HepG2 (cell line): Measurements from ENCODE around the gene FBXO9. TPM values are rescaled to one million over a fixed set of nuclear protein-coding genes. Genes with fewer than 3 reads are reported as not detected.

Source experiments
- ATAC-seq: fragments of 200-7000 bp; cut with Tn5 transposase; 3 replicates; pipeline ENCODE4 v1.9.1; 2020; ENCODE audit warnings: mild to moderate bottlenecking, moderate library complexity
- BruUV-seq: library from RNA; stranded (reverse); fragments of 400-500 nt; replicated peaks from 2 replicates; lab custom pipeline; 2021; lab: Mats Ljungman, UMichigan
- CTCF ChIA-PET: fragments of 300-600 bp; formaldehyde crosslinking; extraction: SDS; loops from one replicate; lab custom pipeline; 2021; ENCODE audit warnings: low total read pairs, inconsistent platforms, low intra/inter-chr PET ratio; lab: Yijun Ruan, JAX
- POLR2A ChIA-PET: fragments of 350-600 bp; sonication (Branson Sonifier 250); formaldehyde crosslinking; loops from one replicate; lab custom pipeline; 2020; ENCODE audit warnings: antibody characterized with exemption, inconsistent platforms; lab: Yijun Ruan, JAX
- DNase-seq: peaks from one replicate; pipeline ENCODE4 v3.0.0-alpha.2; 2015; ENCODE audit warnings: low spot score
- FAIRE-seq: peaks from 3 replicates; lab custom pipeline; 2011; peaks lifted over from hg19 to GRCh38; lab: Jason Lieb, UNC
- H2AFZ ChIP-seq: one replicate; pipeline ENCODE4 v1.6.1; 2011; ENCODE audit warnings: low read length, inconsistent platforms
- H3K27ac ChIP-seq: fragments of 300-600 bp; 3 replicates; pipeline ENCODE4 v1.8.0; 2011; ENCODE audit warnings: mixed run types, mild to moderate bottlenecking, mixed read lengths, low read length, inconsistent platforms; ENCODE audit not compliant: insufficient read depth; ENCODE audit errors: extremely low read length
- H3K27me3 ChIP-seq, 2 experiments: fragments of 200-600 bp in 1 of 2; 2 replicates in 1 of 2; 3 replicates in 1 of 2; pipeline versions ENCODE4 v1.6.0 to v1.8.0; 2011; ENCODE audit warnings: low read length in 2 of 2, mild to moderate bottlenecking in 2 of 2, moderate library complexity in 2 of 2, inconsistent platforms in 1 of 2; ENCODE audit not compliant: insufficient read depth in 2 of 2, control insufficient read depth in 1 of 2
- H3K36me3 ChIP-seq, 2 experiments: fragments of 200-600 bp in 1 of 2; replicated peaks in 1 of 2; 2 replicates in 1 of 2; 3 replicates in 1 of 2; pipeline versions ENCODE4 v1.5.1 to v1.8.0; 2011; ENCODE audit warnings: low read length in 2 of 2, inconsistent platforms in 1 of 2; ENCODE audit not compliant: insufficient read depth in 2 of 2, control insufficient read depth in 1 of 2
- H3K4me1 ChIP-seq: 2 replicates; pipeline ENCODE4 v1.5.1; 2012; ENCODE audit warnings: low read length, inconsistent platforms; ENCODE audit not compliant: insufficient read depth
- H3K4me2 ChIP-seq: 2 replicates; pipeline ENCODE4 v1.6.0; 2011; ENCODE audit warnings: low read depth, low read length, inconsistent platforms
- H3K4me3 ChIP-seq, 3 experiments: fragments of 200-600 bp in 1 of 3; sonication (generic), shearing (Covaris generic) in 1 of 3; replicated peaks in 1 of 3; 2 replicates each; pipeline ENCODE4 v1.5.1; 2011 to 2016; ENCODE audit warnings: low read length in 3 of 3, inconsistent platforms in 2 of 3, low read depth in 2 of 3, mild to moderate bottlenecking in 2 of 3, control low read depth in 1 of 3, mixed read lengths in 1 of 3; ENCODE audit not compliant: insufficient read depth in 1 of 3
- H3K79me2 ChIP-seq: one replicate; pipeline ENCODE4 v1.6.1; 2011; ENCODE audit warnings: low read length, inconsistent platforms; ENCODE audit not compliant: insufficient read depth
- H3K9ac ChIP-seq: 2 replicates; pipeline ENCODE4 v1.6.0; 2011; ENCODE audit warnings: mild to moderate bottlenecking, low read depth, low read length, inconsistent platforms; ENCODE audit not compliant: insufficient read depth
- H3K9me3 ChIP-seq: 2 replicates; pipeline ENCODE4 v1.5.1; 2012; ENCODE audit warnings: mild to moderate bottlenecking, low read length
- H4K20me1 ChIP-seq: 2 replicates; pipeline ENCODE4 v1.6.0; 2011; ENCODE audit warnings: inconsistent platforms, mild to moderate bottlenecking, low read length, moderate library complexity; ENCODE audit not compliant: insufficient read depth
- CENPX ChIP-seq: sonication (generic); formaldehyde crosslinking; IDR thresholded peaks from 2 replicates; pipeline ENCODE4 v1.9.0; 2021; ENCODE audit warnings: mild to moderate bottlenecking, missing genetic modification reagents, moderate library complexity
- GATAD2A ChIP-seq: IDR thresholded peaks from 2 replicates; pipeline ENCODE4 v1.6.1; 2016
- MAFK ChIP-seq, 2 experiments: IDR thresholded peaks in 1 of 2; conservative IDR thresholded peaks in 1 of 2; 2 replicates each; pipeline ENCODE4 v1.6.1; 2011; ENCODE audit warnings: improper control_type of control experiment in 2 of 2, low read length in 2 of 2
- MED1 ChIP-seq: sonication (generic); formaldehyde crosslinking; IDR thresholded peaks from 2 replicates; pipeline ENCODE4 v1.4.0; 2020; ENCODE audit warnings: missing genetic modification reagents
- MTA3 ChIP-seq: sonication (generic); formaldehyde crosslinking; IDR thresholded peaks from 2 replicates; pipeline ENCODE4 v1.4.0; 2020; ENCODE audit warnings: missing genetic modification reagents
- POLR2A ChIP-seq, 2 experiments: IDR thresholded peaks; 2 replicates each; pipeline ENCODE4 v1.6.1; 2011; ENCODE audit warnings: low read depth in 2 of 2, low read length in 2 of 2, mild to moderate bottlenecking in 1 of 2, moderate library complexity in 1 of 2; ENCODE audit not compliant: insufficient read depth in 1 of 2
- ZFY ChIP-seq: sonication (generic); formaldehyde crosslinking; IDR thresholded peaks from 2 replicates; pipeline ENCODE4 v1.4.0; 2020; ENCODE audit warnings: missing genetic modification reagents
- ZMAT3 ChIP-seq: sonication (generic); formaldehyde crosslinking; conservative IDR thresholded peaks from 2 replicates; pipeline ENCODE4 v1.7.0; 2021; ENCODE audit warnings: missing genetic modification reagents
- ZMYM2 ChIP-seq: sonication (generic); formaldehyde crosslinking; IDR thresholded peaks from 2 replicates; pipeline ENCODE4 v1.8.0; 2022; ENCODE audit warnings: mild to moderate bottlenecking, missing genetic modification reagents
- ZNF816 ChIP-seq: sonication (generic); formaldehyde crosslinking; IDR thresholded peaks from 2 replicates; pipeline ENCODE4 v1.8.0; 2022; ENCODE audit warnings: missing genetic modification reagents, mild to moderate bottlenecking, borderline replicate concordance
- WGBS: methylation state at CpG from one replicate; pipeline ENCODE4 v1.1.6; 2017; ENCODE audit warnings: low lambda C conversion rate; 5-methylcytosine and 5-hydroxymethylcytosine counted together
- in situ Hi-C: cut with HindIII; loops from 2 replicates; pipeline ENCODE4 v1.10.0; 2017; ENCODE audit warnings: low pct_unique_long_range_greater_than_20kb; ENCODE audit not compliant: extremely low pct_ligation_motif_present
- intact Hi-C: fragments of 100-400 bp; cut with micrococcal nuclease; formaldehyde crosslinking; loops from one replicate; pipeline ENCODE4 v1.10.0; 2022; ENCODE audit not compliant: unreplicated experiment
- polyA plus RNA-seq, 8 experiments: library from polyadenylated mRNA; depleted of rRNA in 3 of 8; stranded (reverse) in 7 of 8; unstranded in 1 of 8; fragments of >200 nt; fragmentation: Illumina TruSeq in 4 of 8; extraction: Trizol in 4 of 8; gene quantifications; 2 replicates each; pipeline versions ENCODE4 v1.2.1 to v1.2.3, GENCODE V29; 2011 to 2016; ENCODE audit warnings: low read depth in 4 of 8, missing spikeins in 1 of 8, mixed read lengths in 1 of 8; ENCODE audit not compliant: insufficient read depth in 1 of 8
- total RNA-seq, 5 experiments: library from RNA; depleted of rRNA; stranded (reverse); fragments of >200 nt; fragmentation: Illumina TruSeq; extraction: Trizol; gene quantifications; 2 replicates each; pipeline ENCODE4 v1.2.3, GENCODE V29; 2016; ENCODE audit warnings: low read depth in 1 of 5
- TF ChIP-seq, protein P1 (sequence below): sonication (generic); formaldehyde crosslinking; IDR thresholded peaks from 2 replicates; pipeline ENCODE4 v1.4.0; 2020; ENCODE audit warnings: missing genetic modification reagents
- TF ChIP-seq, protein P2 (sequence below): sonication (generic); formaldehyde crosslinking; IDR thresholded peaks from 2 replicates; pipeline ENCODE4 v1.4.0; 2020; ENCODE audit warnings: mild to moderate bottlenecking, missing genetic modification reagents, borderline replicate concordance

The FBXO9 gene
- total and polyA plus RNA-seq, 2 of the 13 experiments (the other 11 are each of a cell fraction or from before 2014, with no cell fraction given) = 64.3 to 98.4 TPM

DNA sequence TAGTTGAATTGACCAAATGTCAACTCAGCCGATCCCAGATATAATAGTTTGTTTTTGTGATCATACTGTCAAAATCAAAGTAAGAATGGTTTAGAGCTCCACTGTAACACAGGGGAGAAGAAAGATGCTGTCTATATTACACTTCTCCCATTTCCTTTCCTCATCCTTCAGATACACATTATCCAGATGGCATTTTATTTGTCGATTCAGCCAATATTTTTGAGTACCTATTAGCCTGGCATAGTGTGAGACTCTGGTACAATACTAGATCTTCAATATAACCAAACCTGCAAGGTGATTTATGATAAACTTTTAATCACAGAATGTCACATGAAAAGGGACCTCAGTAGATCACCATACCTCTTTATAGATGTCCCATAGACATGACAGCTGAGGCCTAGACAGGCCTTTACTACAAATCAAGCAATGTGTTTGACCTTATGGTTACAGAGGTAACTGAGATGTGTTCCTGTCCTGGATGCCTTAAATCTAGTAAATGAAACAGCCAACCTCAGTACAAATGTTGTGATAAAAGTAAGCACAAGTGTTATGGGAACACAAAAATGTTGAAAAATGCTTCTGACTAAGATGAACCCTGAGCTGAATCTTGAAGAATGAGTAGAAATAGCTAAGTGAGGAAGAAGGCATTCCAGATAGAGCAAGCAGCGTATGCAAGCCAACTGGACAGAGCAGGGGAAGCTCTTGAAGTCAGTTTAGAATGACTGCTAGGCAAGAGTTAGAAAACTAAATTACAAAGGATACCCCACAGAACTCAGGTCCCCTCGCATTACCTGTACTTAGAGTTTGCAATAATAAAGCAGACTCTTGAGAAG lies 1.9 kb downstream of the FBXO9 start:
- Histone ChIP-seq H2AFZ (no peak overlapping the region), H3K27me3 (no peaks in the 10 kb centered on the region; a peak in 1 of 5 replicates), H3K4me2 (peak overlapping the region; percentile 86), H3K36me3 (peaks cover 0 to 1% of the 10 kb centered on the region in 2 experiments; a peak in 2 of 5 replicates), H3K27ac (no peak overlapping the region), H4K20me1 (peaks cover 5% of the 10 kb centered on the region; the same call in 1 of the 2 replicates), H3K4me1 (peaks cover 37% of the 10 kb centered on the region), H3K9ac (peak overlapping the region; percentile 91), H3K9me3 (no peaks in the 10 kb centered on the region), H3K79me2 (peaks cover 21% of the 10 kb centered on the region), H3K4me3 (peak overlapping the region in 2 of 3 experiments; percentile 71 to 92; a peak in 4 of 6 replicates)
- ATAC-seq (no peak), DNase-seq (no peak), FAIRE-seq (no peak)
- CTCF ChIA-PET = no interaction called here
- TF ChIP-seq POLR2A (IDR thresholded peaks at IDR 0.05; ENCODE audit: insufficient read depth in 1 of 2, low read depth in 2 of 2, low read length in 2 of 2) = no peak
- TF ChIP-seq ZFY (CRISPR knock-in tag) = 0 out of 2 replicates have a peak, but pooled peaks have one; percentile 33
- no peak for TF ChIP-seq ZNF816 (CRISPR knock-in tag)
- TF ChIP-seq ZMYM2 (CRISPR knock-in tag) = no peak
- TF ChIP-seq MAFK (conservative IDR thresholded peaks at IDR 0.05 in 1 of 2, IDR thresholded peaks at IDR 0.05 in 1 of 2; ENCODE audit: low read length in 2 of 2) = peak; percentile 38 to 63
- BruUV-seq = no TSS peak
- POLR2A ChIA-PET = interaction anchor here (1.6 to 3.0 kb wide), 3 partner anchors 12 to 72 kb away, joined by 4 to 16 read pairs (median 4); partner anchors contain the start of gene GSTA4
- in situ Hi-C loops (no loop called here), intact Hi-C loops (loop anchor here (5.0 kb wide), 1 partner anchor 70 kb away; no protein-coding TSS in a partner anchor)
- 93% methylated on average over 4 of the region's 4 CpGs for WGBS

DNA sequence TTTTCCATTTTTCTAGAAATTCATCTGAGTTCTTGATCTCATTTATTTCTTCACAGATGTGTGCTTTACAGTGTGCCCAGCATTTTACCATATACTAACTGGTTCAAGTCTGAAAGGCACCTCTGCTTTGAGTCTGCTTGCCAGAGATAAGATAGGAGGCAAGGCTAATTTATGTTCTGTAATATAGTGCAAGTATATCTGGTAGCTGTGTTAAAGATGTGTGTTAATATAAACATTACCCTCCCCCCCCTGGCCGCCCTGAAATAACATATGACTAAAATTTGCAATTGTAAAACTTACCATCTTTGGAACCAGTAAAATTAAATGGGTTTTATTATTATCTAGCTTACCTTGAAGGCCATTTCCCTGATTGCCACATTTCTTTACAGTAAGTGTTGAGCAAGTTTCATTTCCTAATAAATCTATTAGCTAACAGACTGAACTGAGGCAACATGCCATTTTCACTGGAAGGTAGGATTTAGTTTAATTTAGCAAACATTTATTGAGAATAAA lies 2.7 kb downstream of the FBXO9 start:
- Histone ChIP-seq H3K9me3 (no peaks in the 10 kb centered on the region), H4K20me1 (peaks cover 5% of the 10 kb centered on the region; the same call in 1 of the 2 replicates), H3K4me2 (0 out of 2 replicates have a peak overlapping the region, but pooled peaks have one; percentile 86), H3K27me3 (no peaks in the 10 kb centered on the region; a peak in 1 of 5 replicates), H3K9ac (no peak overlapping the region), H2AFZ (no peak overlapping the region), H3K79me2 (peaks cover 21% of the 10 kb centered on the region), H3K4me1 (peaks cover 30% of the 10 kb centered on the region), H3K36me3 (peaks cover 0 to 6% of the 10 kb centered on the region in 2 experiments; a peak in 3 of 5 replicates), H3K4me3 (no peak overlapping the region), H3K27ac (no peak overlapping the region)
- FAIRE-seq (no peak), DNase-seq (no peak), ATAC-seq (no peak)
- POLR2A ChIA-PET = interaction anchor here (1.6 to 3.0 kb wide), 3 partner anchors 12 to 73 kb away, joined by 4 to 16 read pairs (median 4); partner anchors contain the start of gene GSTA4
- in situ Hi-C loops = no loop called here
- 95% methylated on average over 1 of the region's 1 CpG for WGBS
- intact Hi-C loops = loop anchor here (5.0 kb wide), 1 partner anchor 69 kb away; no protein-coding TSS in a partner anchor
- no TSS peak for BruUV-seq
- CTCF ChIA-PET = no interaction called here
- TF ChIP-seq CENPX (CRISPR knock-in tag) = no peak
- TF ChIP-seq, protein P1, sequence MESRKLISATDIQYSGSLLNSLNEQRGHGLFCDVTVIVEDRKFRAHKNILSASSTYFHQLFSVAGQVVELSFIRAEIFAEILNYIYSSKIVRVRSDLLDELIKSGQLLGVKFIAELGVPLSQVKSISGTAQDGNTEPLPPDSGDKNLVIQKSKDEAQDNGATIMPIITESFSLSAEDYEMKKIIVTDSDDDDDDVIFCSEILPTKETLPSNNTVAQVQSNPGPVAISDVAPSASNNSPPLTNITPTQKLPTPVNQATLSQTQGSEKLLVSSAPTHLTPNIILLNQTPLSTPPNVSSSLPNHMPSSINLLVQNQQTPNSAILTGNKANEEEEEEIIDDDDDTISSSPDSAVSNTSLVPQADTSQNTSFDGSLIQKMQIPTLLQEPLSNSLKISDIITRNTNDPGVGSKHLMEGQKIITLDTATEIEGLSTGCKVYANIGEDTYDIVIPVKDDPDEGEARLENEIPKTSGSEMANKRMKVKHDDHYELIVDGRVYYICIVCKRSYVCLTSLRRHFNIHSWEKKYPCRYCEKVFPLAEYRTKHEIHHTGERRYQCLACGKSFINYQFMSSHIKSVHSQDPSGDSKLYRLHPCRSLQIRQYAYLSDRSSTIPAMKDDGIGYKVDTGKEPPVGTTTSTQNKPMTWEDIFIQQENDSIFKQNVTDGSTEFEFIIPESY (CRISPR knock-in tag) = no peak
- no peak for TF ChIP-seq MED1 (CRISPR knock-in tag)
- no peak for TF ChIP-seq ZMAT3 (CRISPR knock-in tag)
- 0 out of 2 replicates have a peak, but pooled peaks have one; percentile 15 for TF ChIP-seq GATAD2A (CRISPR knock-in tag)
- TF ChIP-seq, protein P2, sequence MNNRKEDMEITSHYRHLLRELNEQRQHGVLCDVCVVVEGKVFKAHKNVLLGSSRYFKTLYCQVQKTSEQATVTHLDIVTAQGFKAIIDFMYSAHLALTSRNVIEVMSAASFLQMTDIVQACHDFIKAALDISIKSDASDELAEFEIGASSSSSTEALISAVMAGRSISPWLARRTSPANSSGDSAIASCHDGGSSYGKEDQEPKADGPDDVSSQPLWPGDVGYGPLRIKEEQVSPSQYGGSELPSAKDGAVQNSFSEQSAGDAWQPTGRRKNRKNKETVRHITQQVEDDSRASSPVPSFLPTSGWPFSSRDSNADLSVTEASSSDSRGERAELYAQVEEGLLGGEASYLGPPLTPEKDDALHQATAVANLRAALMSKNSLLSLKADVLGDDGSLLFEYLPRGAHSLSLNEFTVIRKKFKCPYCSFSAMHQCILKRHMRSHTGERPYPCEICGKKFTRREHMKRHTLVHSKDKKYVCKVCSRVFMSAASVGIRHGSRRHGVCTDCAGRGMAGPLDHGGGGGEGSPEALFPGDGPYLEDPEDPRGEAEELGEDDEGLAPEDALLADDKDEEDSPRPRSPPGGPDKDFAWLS (CRISPR knock-in tag) = no peak
- no peak for TF ChIP-seq MTA3 (CRISPR knock-in tag)
